ENCODE measurements around the gene TMEM59L. TPM values are rescaled to one million over a fixed set of nuclear protein-coding genes. Genes with fewer than 3 reads are reported as not detected.

TMEM59L gene
- total and polyA plus RNA-seq, 2 of the 13 experiments (the other 11 are each of a cell fraction or from before 2014, with no cell fraction given), result 0.97 to 5.5 TPM

DNA sequence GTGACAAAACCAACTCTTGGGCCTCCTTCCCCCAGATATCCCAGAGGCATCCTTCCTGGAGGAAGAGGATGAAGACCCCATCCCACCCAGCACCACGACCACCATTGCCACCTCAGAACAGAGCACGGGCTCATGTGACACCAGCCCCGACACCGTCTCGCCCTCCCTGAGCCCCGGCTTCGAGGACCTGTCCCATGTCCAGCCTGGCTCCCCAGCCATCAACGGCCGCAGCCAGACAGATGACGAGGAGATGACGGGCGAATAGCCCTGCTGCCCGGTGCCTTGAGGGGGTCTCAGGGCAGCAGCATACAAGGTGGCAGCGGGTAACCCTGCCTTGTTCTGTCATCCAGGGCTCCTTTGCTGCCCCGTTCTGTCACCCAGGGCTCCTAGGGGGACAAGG, 44.3 kb upstream of the TMEM59L start:
- FAIRE-seq (no peak), ATAC-seq (no peak), DNase-seq (ENCODE audit: low spot score) (no peak)
- ChIA-PET CTCF (ENCODE audit: low intra/inter-chr PET ratio, low total read pairs) (no interaction called here), POLR2A (no interaction called here)
- 100% methylated on average over 1 of the region's 15 CpGs for WGBS (ENCODE audit: low lambda C conversion rate)
- H3K9ac ChIP-seq (ENCODE audit: insufficient read depth, low read depth, low read length), result no peak overlapping the region
- no TSS peak for BruUV-seq (replicated peaks)
- intact Hi-C loops (cut with micrococcal nuclease; ENCODE audit: unreplicated experiment), result no loop called here
- peaks cover 15% of the 10 kb centered on the region for H3K4me1 ChIP-seq (ENCODE audit: insufficient read depth, low read length)
- no peak overlapping the region for H2AFZ ChIP-seq (ENCODE audit: low read length)
- no peak overlapping the region for H3K4me2 ChIP-seq (ENCODE audit: low read depth, low read length)
- peak; percentile 43 for TF ChIP-seq AGO2 (optimal IDR thresholded peaks at IDR 0.05; ENCODE audit: low read depth, low read length)
- TF ChIP-seq SYNCRIP (IDR thresholded peaks at IDR 0.05; ENCODE audit: insufficient read depth, low read depth, low read length), result no peak
- no peak for TF ChIP-seq MXI1 (IDR thresholded peaks at IDR 0.05; ENCODE audit: borderline replicate concordance, low read depth, low read length)
- TF ChIP-seq, protein P1, sequence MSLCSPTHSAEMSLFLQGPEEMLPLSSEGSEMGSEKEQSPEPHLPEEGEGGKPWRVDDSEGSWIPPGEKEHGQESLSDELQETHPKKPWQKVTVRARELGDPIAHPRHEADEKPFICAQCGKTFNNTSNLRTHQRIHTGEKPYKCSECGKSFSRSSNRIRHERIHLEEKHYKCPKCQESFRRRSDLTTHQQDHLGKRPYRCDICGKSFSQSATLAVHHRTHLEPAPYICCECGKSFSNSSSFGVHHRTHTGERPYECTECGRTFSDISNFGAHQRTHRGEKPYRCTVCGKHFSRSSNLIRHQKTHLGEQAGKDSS (CRISPR knock-in tag; IDR thresholded peaks at IDR 0.05; ENCODE audit: borderline replicate concordance, low read depth), result no peak
- peak; percentile 36; the same call in 1 of the 2 replicates for TF ChIP-seq RBFOX2 (IDR thresholded peaks at IDR 0.05; ENCODE audit: low read depth, low read length)
- no peaks in the 10 kb centered on the region for H3K9me3 ChIP-seq (ENCODE audit: low read length)
- H3K4me3 ChIP-seq (replicated peaks in 1 of 3; ENCODE audit: insufficient read depth in 1 of 3, low read depth in 2 of 3, low read length in 3 of 3), result no peak overlapping the region
- H3K79me2 ChIP-seq (ENCODE audit: insufficient read depth, low read length), result peaks cover 17% of the 10 kb centered on the region
- H3K36me3 ChIP-seq (replicated peaks in 1 of 2; ENCODE audit: control insufficient read depth in 1 of 2, insufficient read depth in 2 of 2, low read length in 2 of 2), result peaks cover 21 to 53% of the 10 kb centered on the region in 2 experiments; a peak in 4 of 5 replicates
- in situ Hi-C loops (cut with HindIII; ENCODE audit: extremely low pct_ligation_motif_present, low pct_unique_long_range_greater_than_20kb), result no loop called here
- H3K27ac ChIP-seq (ENCODE audit: extremely low read length, insufficient read depth, low read length), result no peak overlapping the region
- no peaks in the 10 kb centered on the region; a peak in 1 of 5 replicates for H3K27me3 ChIP-seq (ENCODE audit: control insufficient read depth in 1 of 2, insufficient read depth in 2 of 2, low read length in 2 of 2)
- peaks cover 8% of the 10 kb centered on the region for H4K20me1 ChIP-seq (ENCODE audit: insufficient read depth, low read length)

DNA sequence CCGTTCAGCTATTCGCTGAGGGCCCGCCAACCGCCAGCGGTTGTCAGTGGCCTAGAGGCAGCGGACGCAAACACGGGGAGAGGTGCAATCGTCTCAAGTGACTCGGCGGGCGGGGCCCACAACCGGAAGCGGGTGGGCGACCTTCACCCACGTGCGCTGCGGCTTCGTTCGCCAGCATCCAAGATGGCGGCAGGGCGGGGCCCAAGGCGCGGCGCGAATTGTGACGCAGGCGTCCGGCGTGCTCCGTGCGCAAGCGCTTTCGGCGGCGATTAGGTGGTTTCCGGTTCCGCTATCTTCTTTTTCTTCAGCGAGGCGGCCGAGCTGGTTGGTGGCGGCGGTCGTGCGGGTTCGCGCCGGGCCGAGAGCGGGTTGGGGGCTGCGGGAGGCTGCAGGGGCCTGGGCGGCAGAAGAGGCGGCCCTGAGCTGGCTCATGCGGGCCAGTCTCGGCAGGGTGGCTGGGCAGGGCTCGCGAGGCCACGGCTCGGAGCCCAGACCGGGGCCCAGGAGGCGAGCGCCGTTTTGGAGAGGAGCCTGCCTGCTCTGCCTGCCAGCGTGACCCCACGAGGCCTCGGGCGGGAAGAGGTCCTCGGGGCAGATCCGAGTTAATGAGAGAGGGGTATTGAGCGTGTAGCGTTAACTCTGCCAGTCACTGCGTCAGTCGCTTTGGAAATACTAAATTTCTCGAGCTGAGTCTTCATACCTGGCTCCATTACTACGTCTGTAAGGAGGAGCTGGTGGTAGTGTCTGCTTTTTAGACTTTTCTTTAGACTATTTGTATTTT, 40.9 kb upstream of the TMEM59L start, which contains the start of gene UBA52:
Gene UBA52 (plus strand): TSS at position 294 of the 781 bp plus-strand sequence. CDS start 1,444 bp downstream, outside the sequence.
- Histone ChIP-seq H3K4me3 (replicated peaks in 1 of 3; ENCODE audit: insufficient read depth in 1 of 3, low read depth in 2 of 3, low read length in 3 of 3) (peak within 1 kb of the TSS; percentile 75 to 90 (median 85)), H3K4me2 (ENCODE audit: low read depth, low read length) (peak within 1 kb of the TSS; percentile 100), H3K36me3 (replicated peaks in 1 of 2; ENCODE audit: control insufficient read depth in 1 of 2, insufficient read depth in 2 of 2, low read length in 2 of 2) (peaks cover 24 to 48% of the 10 kb centered on the region in 2 experiments; a peak in 4 of 5 replicates), H3K9ac (ENCODE audit: insufficient read depth, low read depth, low read length) (peak within 1 kb of the TSS; percentile 96), H3K27me3 (ENCODE audit: control insufficient read depth in 1 of 2, insufficient read depth in 2 of 2, low read length in 2 of 2) (no peaks in the 10 kb centered on the region; a peak in 1 of 5 replicates), H4K20me1 (ENCODE audit: insufficient read depth, low read length) (peaks cover 10% of the 10 kb centered on the region), H2AFZ (ENCODE audit: low read length) (no peak within 1 kb of the TSS), H3K9me3 (ENCODE audit: low read length) (no peaks in the 10 kb centered on the region), H3K27ac (ENCODE audit: extremely low read length, insufficient read depth, low read length) (peak within 1 kb of the TSS; percentile 75), H3K4me1 (ENCODE audit: insufficient read depth, low read length) (peaks cover 20% of the 10 kb centered on the region), H3K79me2 (ENCODE audit: insufficient read depth, low read length) (peaks cover 21% of the 10 kb centered on the region)
- BruUV-seq (replicated peaks), result no TSS peak
- POLR2A ChIA-PET, result interaction anchor here (0.7 to 4.4 kb wide), 27 partner anchors 9 to 279 kb away, joined by 3 to 74 read pairs (median 4); partner anchors contain the start of genes ELL, KXD1 and REX1BD
- intact Hi-C loops (cut with micrococcal nuclease; ENCODE audit: unreplicated experiment), result loop anchor here (5.0 kb wide), 1 partner anchor 94 kb away; no protein-coding TSS in a partner anchor
- FAIRE-seq (peak; percentile 68), DNase-seq (ENCODE audit: low spot score) (peak; percentile 93), ATAC-seq (peak; percentile 95)
- 0% methylated on average over 7 of the region's 75 CpGs for whole genome bisulfite sequencing (ENCODE audit: low lambda C conversion rate)
- CTCF ChIA-PET (ENCODE audit: low intra/inter-chr PET ratio, low total read pairs), result no interaction called here
- in situ Hi-C loops (cut with HindIII; ENCODE audit: extremely low pct_ligation_motif_present, low pct_unique_long_range_greater_than_20kb), result no loop called here
- no peak for TF ChIP-seq HNF4G (IDR thresholded peaks at IDR 0.05; ENCODE audit: borderline replicate concordance, low read depth, low read length)
- peak; percentile 63; the same call in 1 of the 2 replicates for TF ChIP-seq HNF4G (CRISPR knock-in tag; IDR thresholded peaks at IDR 0.05; ENCODE audit: borderline replicate concordance, low read depth)
- TF ChIP-seq DR1 (CRISPR knock-in tag; IDR thresholded peaks at IDR 0.05), result no peak; the same call in 1 of the 2 replicates
- TF ChIP-seq, protein P2, sequence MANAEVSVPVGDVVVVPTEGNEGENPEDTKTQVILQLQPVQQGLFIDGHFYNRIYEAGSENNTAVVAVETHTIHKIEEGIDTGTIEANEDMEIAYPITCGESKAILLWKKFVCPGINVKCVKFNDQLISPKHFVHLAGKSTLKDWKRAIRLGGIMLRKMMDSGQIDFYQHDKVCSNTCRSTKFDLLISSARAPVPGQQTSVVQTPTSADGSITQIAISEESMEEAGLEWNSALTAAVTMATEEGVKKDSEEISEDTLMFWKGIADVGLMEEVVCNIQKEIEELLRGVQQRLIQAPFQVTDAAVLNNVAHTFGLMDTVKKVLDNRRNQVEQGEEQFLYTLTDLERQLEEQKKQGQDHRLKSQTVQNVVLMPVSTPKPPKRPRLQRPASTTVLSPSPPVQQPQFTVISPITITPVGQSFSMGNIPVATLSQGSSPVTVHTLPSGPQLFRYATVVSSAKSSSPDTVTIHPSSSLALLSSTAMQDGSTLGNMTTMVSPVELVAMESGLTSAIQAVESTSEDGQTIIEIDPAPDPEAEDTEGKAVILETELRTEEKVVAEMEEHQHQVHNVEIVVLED (CRISPR knock-in tag; IDR thresholded peaks at IDR 0.05; ENCODE audit: borderline replicate concordance), result peak; percentile 99
- TF ChIP-seq SP140L (CRISPR knock-in tag; IDR thresholded peaks at IDR 0.05; ENCODE audit: borderline replicate concordance), result no peak
- peak; percentile 80; the same call in 1 of the 2 replicates for TF ChIP-seq GTF3A (CRISPR knock-in tag; conservative IDR thresholded peaks at IDR 0.05)
- TF ChIP-seq HOXA5 (CRISPR knock-in tag; IDR thresholded peaks at IDR 0.05), result peak; percentile 71
- TF ChIP-seq ZNF251 (CRISPR knock-in tag; IDR thresholded peaks at IDR 0.05), result no peak
- no peak for TF ChIP-seq ZNF841 (CRISPR knock-in tag; IDR thresholded peaks at IDR 0.05; ENCODE audit: borderline replicate concordance)
- TF ChIP-seq ZNF737 (CRISPR knock-in tag; IDR thresholded peaks at IDR 0.05; ENCODE audit: borderline replicate concordance), result no peak
